HG02870 (cell line): ENCODE data around the gene TMEM182.

Source experiments
- ATAC-seq: cut with Tn5 transposase; IDR thresholded peaks from one replicate; pipeline ENCODE4 v1.9.1; 2021; ENCODE audit warnings: mild to moderate bottlenecking, moderate library complexity; ENCODE audit not compliant: unreplicated experiment

TMEM182 gene

GRCh38 chr2:102765061-102765460 lies 3.2 kb downstream of the TMEM182 start:
- no peak for ATAC-seq

DNA sequence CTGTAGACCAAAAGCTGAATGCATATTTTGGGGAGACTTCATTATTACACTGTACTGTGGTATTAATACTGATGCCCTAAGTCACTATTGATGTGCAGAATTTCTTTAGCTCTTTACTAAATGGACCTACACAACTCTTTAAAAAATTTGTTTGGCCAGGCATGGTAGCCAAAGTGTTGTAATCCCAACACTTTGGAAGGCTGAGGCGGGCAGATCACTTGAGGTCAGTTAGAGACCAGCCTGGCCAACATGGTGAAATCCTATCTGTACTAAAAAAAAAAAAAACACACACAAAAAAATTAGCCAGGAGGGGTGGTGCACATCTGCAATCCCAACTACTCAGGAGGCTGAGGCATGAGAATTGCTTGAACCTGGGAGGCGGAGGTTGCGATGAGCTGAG lies 6.4 kb downstream of the TMEM182 start:
- ATAC-seq: no peak

DNA sequence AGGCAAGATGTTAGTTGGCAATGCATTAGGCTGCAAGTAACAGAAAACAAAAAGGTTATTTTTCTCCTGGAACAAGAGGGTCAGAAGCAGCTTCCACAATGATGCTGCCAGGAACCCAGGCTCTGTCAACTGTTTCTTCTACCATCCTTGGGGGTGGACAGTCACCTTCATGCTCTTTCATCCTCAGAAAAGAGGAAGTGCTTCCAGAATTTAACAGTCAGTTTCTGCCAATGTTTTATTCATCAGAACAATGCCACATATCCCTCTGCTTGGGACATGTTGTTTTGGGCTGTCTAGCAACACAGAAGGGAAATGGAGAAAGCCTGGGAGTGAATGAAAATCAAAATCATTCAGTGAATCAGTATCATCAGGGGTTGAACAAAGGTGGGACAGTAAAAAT lies 7.1 kb downstream of the TMEM182 start:
- ATAC-seq: no peak

- ATAC-seq: no peak
Observed at GRCh38 chr2:102770506-102770905, 8.7 kb downstream of the TMEM182 start.

GRCh38 chr2:102771114-102771513 lies 9.3 kb downstream of the TMEM182 start:
- ATAC-seq: no peak

GRCh38 chr2:102772659-102773058 lies 10.8 kb downstream of the TMEM182 start:
- ATAC-seq: no peak

DNA sequence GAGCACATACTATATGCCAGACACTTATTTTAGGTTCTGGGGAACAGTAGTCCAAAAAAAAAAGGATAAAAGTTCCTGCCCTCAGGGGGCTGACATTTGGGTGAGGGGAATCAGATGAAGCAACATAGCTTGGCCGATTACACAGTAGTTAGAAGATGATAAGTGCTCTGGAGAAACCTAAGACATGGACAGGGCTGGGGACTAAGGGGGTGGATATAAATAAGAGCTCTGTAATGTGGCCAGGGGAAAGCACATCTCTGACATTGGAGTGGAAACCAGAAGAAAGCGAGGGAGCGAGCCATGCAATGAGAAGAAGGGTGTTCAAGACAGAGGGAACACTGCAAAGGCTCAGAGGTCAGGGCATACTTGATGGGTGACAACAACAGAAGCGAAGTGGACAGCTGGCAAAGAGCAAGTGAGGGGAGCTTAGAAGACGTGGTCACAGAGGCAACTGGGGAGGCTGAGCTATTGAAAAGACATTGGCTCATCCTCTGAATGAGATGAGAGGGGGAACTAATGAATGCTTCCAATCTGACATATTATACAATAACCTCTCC lies 11.4 kb downstream of the TMEM182 start:
- no peak for ATAC-seq

- ATAC-seq: no peak
Observed at GRCh38 chr2:102778260-102778659, 16.4 kb downstream of the TMEM182 start.

GRCh38 chr2:102780467-102780866 lies 18.6 kb downstream of the TMEM182 start:
- ATAC-seq: no peak

- no peak for ATAC-seq
Observed at GRCh38 chr2:102782187-102782586, 20.4 kb downstream of the TMEM182 start.

DNA sequence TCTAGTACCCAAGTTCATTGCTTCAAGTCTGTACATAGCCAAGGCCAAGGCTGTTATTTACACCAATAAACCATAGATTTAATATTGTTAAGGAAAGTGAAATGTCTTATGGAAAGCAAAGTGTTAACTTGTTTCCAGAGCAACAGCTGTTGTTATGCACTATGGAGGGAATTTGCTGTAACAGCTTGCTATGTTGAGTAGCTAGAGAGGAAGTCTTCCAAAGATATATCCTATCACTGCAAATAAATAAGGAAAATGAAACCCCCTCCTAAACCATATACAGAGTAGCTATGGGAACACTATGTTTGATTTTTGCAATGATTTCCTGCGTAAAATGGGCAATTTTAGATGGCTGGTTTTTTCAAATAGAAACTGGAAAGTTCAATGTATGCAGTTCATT lies 21.1 kb downstream of the TMEM182 start:
- no peak for ATAC-seq

GRCh38 chr2:102783506-102784183 lies 21.8 kb downstream of the TMEM182 start:
- no peak for ATAC-seq

GRCh38 chr2:102784940-102785339 lies 23.1 kb downstream of the TMEM182 start:
- ATAC-seq: no peak

GRCh38 chr2:102788216-102788884 lies 26.5 kb downstream of the TMEM182 start:
- ATAC-seq: no peak

DNA sequence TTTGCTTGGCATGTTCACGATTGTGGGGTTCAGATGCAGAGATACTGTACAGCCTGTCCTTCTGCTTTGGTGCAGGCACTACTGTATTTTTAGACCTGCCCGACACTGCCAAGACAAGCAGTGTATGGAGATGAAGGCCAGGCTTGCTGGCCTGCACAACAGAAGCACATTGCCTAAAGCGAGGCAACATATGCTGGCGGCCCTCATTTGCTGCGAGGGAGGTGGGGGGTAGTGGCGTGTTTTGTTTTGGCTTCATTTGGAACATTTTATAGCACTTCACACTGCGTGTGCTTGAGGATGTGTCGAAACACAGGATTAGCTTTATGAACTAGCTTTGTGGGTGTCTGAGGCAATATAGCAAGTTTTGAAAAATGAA lies 27.0 kb downstream of the TMEM182 start:
- no peak for ATAC-seq

GRCh38 chr2:102789349-102790090 lies 27.7 kb downstream of the TMEM182 start:
- no peak for ATAC-seq

GRCh38 chr2:102790091-102790455 lies 28.2 kb downstream of the TMEM182 start:
- no peak for ATAC-seq

DNA sequence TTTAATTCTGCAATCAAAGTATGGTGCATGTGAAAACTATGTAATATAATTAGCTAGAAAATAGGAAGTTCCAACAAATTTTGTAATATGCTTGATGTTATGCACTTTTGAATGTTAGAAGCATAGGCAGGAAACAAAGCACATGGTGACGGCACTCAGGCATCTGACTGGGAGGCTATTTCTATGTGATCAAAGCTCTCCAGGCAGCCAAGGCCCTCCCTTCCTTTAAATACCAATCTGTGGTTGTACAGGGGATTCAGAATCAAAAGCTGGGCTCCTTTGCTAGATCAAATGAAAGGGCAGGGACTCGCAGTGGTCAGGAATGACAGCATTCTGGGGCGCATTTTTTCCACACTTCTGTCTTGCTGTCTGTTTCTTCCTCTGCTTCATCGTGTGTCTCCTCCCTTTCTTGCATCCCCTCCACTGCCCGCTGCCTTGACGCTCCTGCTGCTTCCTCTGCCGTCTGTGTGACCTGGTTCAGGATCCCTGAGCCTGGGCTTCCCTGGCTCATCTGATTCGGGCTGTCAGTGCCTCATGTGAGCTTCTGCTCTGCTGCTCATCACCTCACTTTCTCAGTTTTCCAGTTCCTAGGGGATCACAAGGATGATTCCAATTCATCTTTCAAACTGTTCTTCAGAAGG lies 30.9 kb downstream of the TMEM182 start:
- no peak for ATAC-seq

DNA sequence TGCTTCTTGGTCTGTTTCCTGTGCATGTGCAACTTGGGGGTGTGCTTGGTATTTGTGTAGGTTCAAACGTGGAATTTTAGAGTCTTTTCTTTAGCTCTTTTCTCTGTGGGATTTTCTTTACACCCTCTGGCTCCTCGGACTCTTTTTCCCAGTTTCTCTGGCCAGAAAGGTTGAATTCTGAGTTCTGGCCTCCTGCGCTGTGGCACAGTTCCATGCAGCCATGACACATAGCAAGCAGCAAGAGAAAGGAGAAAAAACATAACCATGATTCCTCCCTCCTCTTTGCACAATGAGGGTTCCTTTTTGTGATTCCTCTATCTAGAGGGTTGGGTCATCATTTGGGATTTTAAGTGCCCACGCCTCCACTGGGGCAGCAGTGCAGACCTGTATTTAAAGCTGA lies 33.8 kb downstream of the TMEM182 start:
- no peak for ATAC-seq

DNA sequence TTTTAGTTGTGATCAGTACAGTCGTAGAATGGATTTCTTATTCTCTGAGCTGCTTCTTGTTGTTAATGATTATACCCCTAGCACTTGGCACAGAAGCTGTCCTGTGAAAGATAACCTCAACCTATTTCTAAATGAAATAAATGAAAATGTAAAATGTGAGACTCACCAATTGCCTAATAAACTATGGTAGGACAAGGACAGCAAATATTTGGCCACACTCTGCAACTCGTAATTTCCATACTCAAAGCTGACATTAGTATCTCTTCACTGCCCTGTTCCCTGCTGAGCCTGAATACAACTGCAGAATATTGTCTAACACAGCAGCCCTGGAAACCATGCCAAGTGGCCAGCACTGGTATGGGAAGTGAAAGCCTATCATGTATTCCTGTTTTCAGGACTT lies 34.5 kb downstream of the TMEM182 start:
- no peak for ATAC-seq

DNA sequence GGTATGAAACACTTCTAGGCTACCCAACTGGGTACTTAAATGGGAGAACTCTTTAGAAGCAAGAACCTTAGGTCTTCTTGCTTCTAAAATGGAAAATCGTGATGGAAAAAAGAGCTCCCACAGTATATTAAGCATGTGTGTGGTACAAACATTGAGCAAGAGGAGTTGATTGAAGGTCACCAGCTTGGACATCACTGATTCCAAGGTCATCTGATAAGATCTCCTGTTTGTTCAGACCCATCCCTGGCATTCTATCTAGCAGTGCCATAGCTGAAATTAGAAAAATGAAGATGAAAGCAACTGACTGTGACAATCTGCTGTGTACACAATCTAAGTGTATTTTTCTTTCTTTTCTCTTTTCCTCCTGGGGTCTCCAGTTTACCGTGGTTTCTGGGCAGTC lies 35.7 kb downstream of the TMEM182 start:
- no peak for ATAC-seq
